RWPE2 (cell line): Measurements from ENCODE around the gene IL19.

Source experiments
- ATAC-seq: fragments of 200-7000 bp; cut with Tn5 transposase; 3 replicates; pipeline ENCODE4 v1.9.1; 2021; ENCODE audit warnings: low read depth
- DNase-seq: peaks from one replicate; pipeline ENCODE4 v3.0.0-alpha.2; 2020; ENCODE audit warnings: low spot score
- H3K27ac ChIP-seq: fragments of 450-650 bp; 2 replicates; pipeline ENCODE4 v1.5.1; 2017; ENCODE audit warnings: mild to moderate bottlenecking; ENCODE audit not compliant: poor library complexity, severe bottlenecking
- H3K27me3 ChIP-seq: fragments of 250-450 bp; sonication (Bioruptor Pico); 2 replicates; pipeline ENCODE4 v1.5.1; 2021; ENCODE audit warnings: mild to moderate bottlenecking, moderate library complexity; ENCODE audit not compliant: insufficient read depth, poor library complexity, severe bottlenecking
- H3K36me3 ChIP-seq: fragments of 250-450 bp; sonication (Bioruptor Pico); 2 replicates; pipeline ENCODE4 v1.5.1; 2020; ENCODE audit warnings: low read depth, mild to moderate bottlenecking, moderate library complexity
- H3K4me1 ChIP-seq: fragments of 250-450 bp; sonication (Bioruptor Pico); 2 replicates; pipeline ENCODE4 v1.5.1; 2021; ENCODE audit warnings: mild to moderate bottlenecking, moderate library complexity; ENCODE audit not compliant: insufficient read depth, poor library complexity, severe bottlenecking
- H3K4me3 ChIP-seq: fragments of 250-450 bp; sonication (Bioruptor Pico); 2 replicates; pipeline ENCODE4 v1.5.1; 2021; ENCODE audit warnings: mild to moderate bottlenecking, moderate library complexity; ENCODE audit not compliant: severe bottlenecking
- H3K9me3 ChIP-seq: fragments of 250-450 bp; sonication (Bioruptor Pico); 2 replicates; pipeline ENCODE4 v1.5.1; 2021; ENCODE audit warnings: mild to moderate bottlenecking, moderate library complexity; ENCODE audit not compliant: severe bottlenecking
- TF ChIP-seq, protein P1 (sequence below): fragments of 450-650 bp; IDR thresholded peaks from one replicate; pipeline ENCODE4 v1.5.1; 2017; ENCODE audit warnings: mild to moderate bottlenecking, moderate library complexity; ENCODE audit not compliant: poor library complexity, severe bottlenecking

IL19 gene

DNA sequence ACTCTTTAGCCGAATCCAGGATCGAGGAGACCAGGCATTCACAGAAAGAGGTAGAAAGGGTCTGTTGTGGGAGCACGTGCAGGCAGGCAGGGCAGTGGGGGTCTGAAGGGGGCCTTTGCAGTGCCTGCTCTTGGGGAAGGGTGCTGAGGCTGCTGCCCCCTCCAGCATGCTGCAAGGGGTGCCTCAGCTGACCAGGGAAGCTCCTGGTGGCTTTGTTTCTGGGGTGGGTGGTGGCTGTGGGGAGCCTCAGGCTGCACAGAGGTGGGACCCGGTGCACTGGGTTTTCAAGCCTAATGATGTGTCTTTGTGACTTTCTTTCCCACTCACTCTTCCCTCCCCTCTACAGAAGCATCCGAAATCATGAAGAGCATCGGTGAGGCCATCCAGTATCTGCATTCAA is 41.5 kb upstream of the IL19 start:
- TF ChIP-seq, protein P1, sequence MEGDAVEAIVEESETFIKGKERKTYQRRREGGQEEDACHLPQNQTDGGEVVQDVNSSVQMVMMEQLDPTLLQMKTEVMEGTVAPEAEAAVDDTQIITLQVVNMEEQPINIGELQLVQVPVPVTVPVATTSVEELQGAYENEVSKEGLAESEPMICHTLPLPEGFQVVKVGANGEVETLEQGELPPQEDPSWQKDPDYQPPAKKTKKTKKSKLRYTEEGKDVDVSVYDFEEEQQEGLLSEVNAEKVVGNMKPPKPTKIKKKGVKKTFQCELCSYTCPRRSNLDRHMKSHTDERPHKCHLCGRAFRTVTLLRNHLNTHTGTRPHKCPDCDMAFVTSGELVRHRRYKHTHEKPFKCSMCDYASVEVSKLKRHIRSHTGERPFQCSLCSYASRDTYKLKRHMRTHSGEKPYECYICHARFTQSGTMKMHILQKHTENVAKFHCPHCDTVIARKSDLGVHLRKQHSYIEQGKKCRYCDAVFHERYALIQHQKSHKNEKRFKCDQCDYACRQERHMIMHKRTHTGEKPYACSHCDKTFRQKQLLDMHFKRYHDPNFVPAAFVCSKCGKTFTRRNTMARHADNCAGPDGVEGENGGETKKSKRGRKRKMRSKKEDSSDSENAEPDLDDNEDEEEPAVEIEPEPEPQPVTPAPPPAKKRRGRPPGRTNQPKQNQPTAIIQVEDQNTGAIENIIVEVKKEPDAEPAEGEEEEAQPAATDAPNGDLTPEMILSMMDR, result no peak
- Histone ChIP-seq H3K27ac (no peak overlapping the region), H3K9me3 (no peaks in the 10 kb centered on the region), H3K27me3 (no peaks in the 10 kb centered on the region), H3K4me1 (peaks cover 4% of the 10 kb centered on the region), H3K36me3 (peaks cover 42% of the 10 kb centered on the region), H3K4me3 (no peak overlapping the region)
- DNase-seq (no peak), ATAC-seq (no peak)

DNA sequence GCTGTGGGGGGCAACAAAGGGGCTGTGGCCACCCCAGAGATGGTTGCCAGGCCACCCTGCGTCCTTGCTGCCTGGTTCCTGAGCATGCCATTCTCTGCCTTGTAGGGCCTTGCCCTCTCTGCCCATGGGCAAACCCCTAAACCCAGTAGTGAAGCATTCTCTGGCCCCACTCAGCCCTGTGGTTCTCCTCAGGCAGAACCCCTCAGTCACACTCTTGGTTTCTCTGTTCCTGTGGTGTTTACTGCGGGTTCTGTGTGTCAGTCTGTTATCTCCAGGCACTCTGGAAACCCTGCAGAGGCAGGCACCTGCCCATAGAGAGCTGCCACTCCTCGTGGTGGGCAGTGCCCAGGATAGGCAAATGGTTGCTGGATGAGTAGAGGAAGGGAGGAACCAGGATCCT is 41.1 kb upstream of the IL19 start:
- Histone ChIP-seq H3K36me3 (peaks cover 46% of the 10 kb centered on the region), H3K27ac (no peak overlapping the region), H3K4me1 (no peaks in the 10 kb centered on the region), H3K4me3 (no peak overlapping the region), H3K9me3 (no peaks in the 10 kb centered on the region), H3K27me3 (no peaks in the 10 kb centered on the region)
- DNase-seq (no peak), ATAC-seq (no peak)
- TF ChIP-seq, protein P1, result no peak

DNA sequence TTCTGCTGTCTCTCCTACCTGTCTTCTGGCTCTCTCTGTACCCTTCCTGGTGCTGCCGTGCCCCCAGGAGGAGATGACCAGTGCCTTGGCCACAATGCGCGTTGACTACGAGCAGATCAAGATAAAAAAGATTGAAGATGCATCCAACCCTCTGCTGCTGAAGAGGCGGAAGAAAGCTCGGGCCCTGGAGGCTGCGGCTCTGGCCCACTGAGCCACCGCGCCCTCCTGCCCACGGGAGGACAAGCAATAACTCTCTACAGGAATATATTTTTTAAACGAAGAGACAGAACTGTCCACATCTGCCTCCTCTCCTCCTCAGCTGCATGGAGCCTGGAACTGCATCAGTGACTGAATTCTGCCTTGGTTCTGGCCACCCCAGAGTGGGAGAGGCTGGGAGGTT is 38.1 kb upstream of the IL19 start:
- TF ChIP-seq, protein P1, result no peak
- Histone ChIP-seq H3K36me3 (peaks cover 56% of the 10 kb centered on the region), H3K27ac (no peak overlapping the region), H3K4me1 (no peaks in the 10 kb centered on the region), H3K4me3 (no peak overlapping the region), H3K27me3 (no peaks in the 10 kb centered on the region), H3K9me3 (no peaks in the 10 kb centered on the region)
- ATAC-seq, result no peak
- DNase-seq, result no peak

DNA sequence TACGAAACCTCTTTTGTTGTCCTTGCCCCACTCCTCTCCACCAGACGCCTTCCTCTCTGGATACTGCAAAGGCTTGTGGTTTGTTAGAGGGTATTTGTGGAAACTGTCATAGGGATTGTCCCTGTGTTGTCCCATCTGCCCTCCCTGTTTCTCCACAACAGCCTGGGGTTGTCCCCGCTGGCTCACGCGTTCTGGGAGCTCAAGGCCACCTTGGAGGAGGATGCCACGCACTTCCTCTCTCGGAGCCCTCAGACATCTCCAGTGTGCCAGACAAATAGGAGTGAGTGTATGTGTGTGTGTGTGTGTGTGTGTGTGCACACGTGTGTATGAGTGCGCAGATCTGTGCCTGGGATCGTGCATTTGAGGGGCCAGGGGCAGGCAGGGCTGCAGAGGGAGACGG is 37.6 kb upstream of the IL19 start:
- Histone ChIP-seq H3K36me3 (peaks cover 56% of the 10 kb centered on the region), H3K4me3 (no peak overlapping the region), H3K4me1 (no peaks in the 10 kb centered on the region), H3K9me3 (no peaks in the 10 kb centered on the region), H3K27ac (no peak overlapping the region), H3K27me3 (no peaks in the 10 kb centered on the region)
- ATAC-seq, result no peak
- TF ChIP-seq, protein P1, result no peak
- no peak for DNase-seq

DNA sequence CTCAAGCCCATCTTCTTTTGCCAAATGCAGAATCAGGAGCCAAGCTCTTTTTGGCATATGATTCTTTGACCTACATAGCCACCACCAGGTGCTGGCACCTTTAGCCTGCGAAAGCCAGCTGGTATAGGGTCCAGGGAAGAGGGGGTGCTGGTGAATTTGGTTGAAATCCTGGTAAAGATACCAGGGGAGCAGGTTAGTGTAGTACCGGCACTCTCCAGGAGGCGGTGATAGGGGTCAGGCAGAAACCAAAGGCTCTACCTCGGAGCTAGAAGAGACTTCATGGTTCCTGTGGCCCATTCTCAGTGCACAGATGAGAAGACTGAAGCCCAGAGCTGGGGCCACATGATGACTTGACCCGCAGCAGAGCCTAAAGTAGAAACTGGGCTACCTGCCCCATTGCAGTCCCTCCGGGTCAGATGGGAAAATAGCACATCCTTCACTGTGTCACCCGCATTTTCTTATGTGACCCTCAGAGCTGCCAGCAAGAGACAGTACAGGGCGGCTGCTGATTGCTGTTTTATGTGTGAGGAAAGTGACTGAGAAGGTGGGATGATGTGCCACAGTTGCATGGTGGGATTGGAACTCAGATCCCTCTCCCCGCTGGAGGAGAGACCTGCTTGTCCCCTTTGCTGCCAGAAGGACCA is 36.0 kb upstream of the IL19 start:
- H3K27me3 ChIP-seq, result no peaks in the 10 kb centered on the region
- H3K4me3 ChIP-seq, result no peak overlapping the region
- TF ChIP-seq, protein P1, result peak; percentile 59
- H3K36me3 ChIP-seq, result peaks cover 47% of the 10 kb centered on the region
- H3K9me3 ChIP-seq, result no peaks in the 10 kb centered on the region
- no peak overlapping the region for H3K27ac ChIP-seq
- DNase-seq, result no peak
- peak; percentile 28; the same call in 1 of the 3 replicates for ATAC-seq
- peaks cover 2% of the 10 kb centered on the region for H3K4me1 ChIP-seq
